Measurements from ENCODE around the gene GSN. TPM values are rescaled to one million over a fixed set of nuclear protein-coding genes. Genes with fewer than 3 reads are reported as not detected.
A peak's percentile ranks its signal among the peaks of the same experiment; 100 is the strongest.
"Not testable (repeated sequence)": the region's sequence is repeated elsewhere in the genome, so short reads cannot be mapped to it uniquely, and the experiment has no call there.

The GSN gene
- total RNA-seq, 1 experiment from 2014 or later = 13.8 TPM

GRCh38 chr9:121282277-121283079 lies 14.5 kb downstream of the GSN start:
- DNase-seq (ENCODE audit: low read depth) = no peak
- in situ Hi-C loops (cut with HindIII; ENCODE audit: low pct_unique_long_range_greater_than_20kb, low sequenced_read_pairs) = no loop called here

GRCh38 chr9:121283080-121283398 lies 15.1 kb downstream of the GSN start:
- in situ Hi-C loops (cut with HindIII; ENCODE audit: low pct_unique_long_range_greater_than_20kb, low sequenced_read_pairs) = no loop called here
- DNase-seq (ENCODE audit: low read depth) = no peak

- in situ Hi-C loops (cut with HindIII; ENCODE audit: low pct_unique_long_range_greater_than_20kb, low sequenced_read_pairs) = no loop called here
- no peak for DNase-seq (ENCODE audit: low read depth)
Measured at GRCh38 chr9:121283856-121284732, 16.1 kb downstream of the GSN start.

GRCh38 chr9:121284733-121285451 lies 16.9 kb downstream of the GSN start:
- DNase-seq (ENCODE audit: low read depth) = no peak
- in situ Hi-C loops (cut with HindIII; ENCODE audit: low pct_unique_long_range_greater_than_20kb, low sequenced_read_pairs) = no loop called here

- in situ Hi-C loops (cut with HindIII; ENCODE audit: low pct_unique_long_range_greater_than_20kb, low sequenced_read_pairs) = no loop called here
- peak; percentile 14 for DNase-seq (ENCODE audit: low read depth)
Measured at GRCh38 chr9:121285835-121286687, 18.1 kb downstream of the GSN start.

- in situ Hi-C loops (cut with HindIII; ENCODE audit: low pct_unique_long_range_greater_than_20kb, low sequenced_read_pairs) = no loop called here
- no peak for DNase-seq (ENCODE audit: low read depth)
Measured at GRCh38 chr9:121286688-121286972, 18.7 kb downstream of the GSN start.

- in situ Hi-C loops (cut with HindIII; ENCODE audit: low pct_unique_long_range_greater_than_20kb, low sequenced_read_pairs) = no loop called here
- DNase-seq (ENCODE audit: low read depth) = peak; percentile 90
Measured at GRCh38 chr9:121286973-121287741, 19.2 kb downstream of the GSN start.

GRCh38 chr9:121288673-121289025 lies 20.7 kb downstream of the GSN start:
- in situ Hi-C loops (cut with HindIII; ENCODE audit: low pct_unique_long_range_greater_than_20kb, low sequenced_read_pairs) = no loop called here
- DNase-seq (ENCODE audit: low read depth) = peak; percentile 11

- DNase-seq (ENCODE audit: low read depth) = peak; percentile 68
- in situ Hi-C loops (cut with HindIII; ENCODE audit: low pct_unique_long_range_greater_than_20kb, low sequenced_read_pairs) = no loop called here
Measured at GRCh38 chr9:121289026-121289771, 21.2 kb downstream of the GSN start.

- in situ Hi-C loops (cut with HindIII; ENCODE audit: low pct_unique_long_range_greater_than_20kb, low sequenced_read_pairs) = no loop called here
Measured at GRCh38 chr9:121289772-121290370, 21.9 kb downstream of the GSN start.

GRCh38 chr9:121291536-121291935 lies 23.6 kb downstream of the GSN start:
- in situ Hi-C loops (cut with HindIII; ENCODE audit: low pct_unique_long_range_greater_than_20kb, low sequenced_read_pairs); DNase-seq (ENCODE audit: low read depth): not testable (repeated sequence)

More at GRCh38 chr9:121289772-121290370, 21.9 kb downstream of the GSN start:
- no peak for DNase-seq (ENCODE audit: low read depth)

GRCh38 chr9:121292051-121292450 lies 24.1 kb downstream of the GSN start:
- in situ Hi-C loops (cut with HindIII; ENCODE audit: low pct_unique_long_range_greater_than_20kb, low sequenced_read_pairs) = no loop called here
- DNase-seq (ENCODE audit: low read depth) = no peak

GRCh38 chr9:121292801-121293241 lies 24.9 kb downstream of the GSN start:
- DNase-seq (ENCODE audit: low read depth) = no peak
- in situ Hi-C loops (cut with HindIII; ENCODE audit: low pct_unique_long_range_greater_than_20kb, low sequenced_read_pairs) = no loop called here

GRCh38 chr9:121294151-121294743 lies 26.3 kb downstream of the GSN start:
- no peak for DNase-seq (ENCODE audit: low read depth)
- in situ Hi-C loops (cut with HindIII; ENCODE audit: low pct_unique_long_range_greater_than_20kb, low sequenced_read_pairs) = no loop called here

- in situ Hi-C loops (cut with HindIII; ENCODE audit: low pct_unique_long_range_greater_than_20kb, low sequenced_read_pairs) = no loop called here
- DNase-seq (ENCODE audit: low read depth) = no peak
Measured at GRCh38 chr9:121294866-121295661, 27.1 kb downstream of the GSN start.
